Dedifferentiated amniotic fluid mesenchymal stem cell (primary cell): ENCODE measurements around the gene DCUN1D3.

Source experiments
- DNase-seq: peaks from one replicate; pipeline ENCODE4 v3.0.0-alpha.2; 2016; ENCODE audit errors: extremely low spot score

The DCUN1D3 gene

DNA sequence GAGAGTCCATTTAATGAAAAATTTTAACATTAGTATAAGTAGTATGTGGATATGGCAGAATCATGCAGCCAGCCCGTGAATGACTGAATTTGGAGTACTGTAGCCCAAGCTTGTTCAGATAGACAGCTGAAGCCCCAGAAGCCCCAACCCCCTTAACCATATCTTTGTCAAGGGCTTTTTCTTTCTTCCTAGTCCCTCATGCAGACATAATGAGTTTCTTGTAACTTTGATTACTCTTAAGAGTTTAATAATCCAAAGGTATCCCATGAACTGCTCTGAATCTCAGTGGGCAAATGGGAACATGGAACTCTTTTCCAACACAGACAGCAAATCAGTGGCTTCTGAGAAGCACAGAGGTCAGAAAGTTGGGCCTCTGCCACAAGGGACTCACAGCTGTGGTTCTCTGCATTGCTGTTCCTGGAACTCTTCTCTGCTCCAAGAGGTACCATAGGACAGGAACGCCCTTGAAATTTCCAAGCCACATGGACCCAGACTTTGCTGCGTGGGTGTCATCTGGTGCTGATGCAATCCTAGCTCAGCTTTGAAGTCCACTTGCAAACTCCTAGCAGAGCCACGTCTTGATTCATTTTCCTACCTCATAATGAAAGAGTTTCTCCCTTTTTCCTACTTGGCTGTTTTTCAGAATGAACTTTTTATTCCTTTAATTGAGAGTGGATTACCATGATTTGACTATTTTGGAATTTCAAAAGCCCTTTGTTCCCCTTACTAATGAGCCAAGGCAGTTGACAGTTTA, 18.5 kb upstream of the DCUN1D3 start:
- DNase-seq, result peak; percentile 50

GRCh38 chr16:20916942-20917341, 16.8 kb upstream of the DCUN1D3 start:
- no peak for DNase-seq

DNA sequence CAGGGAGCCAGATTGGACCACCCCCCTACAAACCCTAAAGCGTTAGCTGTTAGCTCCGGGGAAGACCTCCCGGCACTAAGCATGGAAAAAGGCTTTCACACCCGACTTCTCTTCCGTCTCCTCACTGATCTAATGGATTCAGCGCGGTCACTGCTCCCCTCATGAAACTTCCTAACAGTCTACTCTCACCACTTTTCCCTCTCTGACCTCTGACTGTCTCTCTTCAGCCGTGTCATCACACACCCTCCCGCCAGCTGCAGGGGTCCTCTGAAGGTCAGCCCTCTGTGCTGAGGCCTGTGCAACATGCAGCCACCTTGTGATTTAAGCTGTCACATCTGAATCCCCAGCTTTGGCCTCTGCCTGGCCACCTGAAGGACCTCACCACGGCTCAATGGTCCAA, 16.1 kb upstream of the DCUN1D3 start:
- DNase-seq, result no peak

- peak; percentile 17 for DNase-seq
These were observed 11.2 kb upstream of the DCUN1D3 start for GRCh38 chr16:20911361-20911760.

- peak; percentile 80 for DNase-seq
These were observed 10.7 kb upstream of the DCUN1D3 start for GRCh38 chr16:20910781-20911321.

DNA sequence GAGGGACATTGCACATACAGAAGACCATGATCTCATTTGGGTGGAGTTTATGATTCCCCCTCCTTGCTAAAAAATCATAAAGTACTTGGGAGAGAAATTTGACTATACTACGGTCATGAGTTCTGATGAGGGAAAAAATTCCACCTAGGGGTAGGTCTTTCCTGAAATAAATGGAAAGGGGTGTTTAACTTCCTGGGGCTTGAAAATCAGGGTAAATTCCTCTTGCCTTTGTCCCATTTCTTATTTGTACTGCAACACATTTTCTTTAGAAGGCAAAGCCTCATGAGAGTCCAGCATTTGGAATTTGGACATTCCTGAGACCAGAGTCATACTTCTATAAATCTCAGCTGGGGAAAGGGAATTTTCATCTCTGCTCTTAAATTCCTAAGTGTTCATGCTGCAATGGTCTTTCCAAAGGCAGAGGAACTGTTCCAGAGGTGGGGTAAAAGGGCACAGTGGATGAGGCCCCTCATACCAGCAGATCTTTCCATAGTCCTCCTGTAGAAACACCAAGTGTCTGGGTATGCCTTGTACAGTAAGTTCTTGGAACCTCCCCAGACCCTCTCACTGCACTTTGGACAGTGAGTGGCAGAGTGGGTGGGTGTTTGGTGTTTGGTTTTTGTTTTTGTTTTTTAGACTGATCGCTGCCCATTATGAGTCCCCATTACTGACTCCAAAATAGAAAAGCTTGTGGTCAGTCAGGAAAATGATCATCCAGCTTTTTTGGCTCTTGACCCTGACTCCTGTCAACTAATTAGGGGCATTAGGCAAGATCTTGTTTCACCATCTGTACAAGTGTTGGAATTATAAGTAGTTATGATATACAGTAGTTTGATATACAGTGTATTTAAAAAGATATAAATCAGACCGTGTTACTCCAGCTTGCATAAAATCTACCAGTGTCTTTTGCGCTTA, 6.4 kb upstream of the DCUN1D3 start:
- DNase-seq, result peak; percentile 91

- DNase-seq, result no peak
These were observed 5.4 kb upstream of the DCUN1D3 start for GRCh38 chr16:20905576-20905975.

DNA sequence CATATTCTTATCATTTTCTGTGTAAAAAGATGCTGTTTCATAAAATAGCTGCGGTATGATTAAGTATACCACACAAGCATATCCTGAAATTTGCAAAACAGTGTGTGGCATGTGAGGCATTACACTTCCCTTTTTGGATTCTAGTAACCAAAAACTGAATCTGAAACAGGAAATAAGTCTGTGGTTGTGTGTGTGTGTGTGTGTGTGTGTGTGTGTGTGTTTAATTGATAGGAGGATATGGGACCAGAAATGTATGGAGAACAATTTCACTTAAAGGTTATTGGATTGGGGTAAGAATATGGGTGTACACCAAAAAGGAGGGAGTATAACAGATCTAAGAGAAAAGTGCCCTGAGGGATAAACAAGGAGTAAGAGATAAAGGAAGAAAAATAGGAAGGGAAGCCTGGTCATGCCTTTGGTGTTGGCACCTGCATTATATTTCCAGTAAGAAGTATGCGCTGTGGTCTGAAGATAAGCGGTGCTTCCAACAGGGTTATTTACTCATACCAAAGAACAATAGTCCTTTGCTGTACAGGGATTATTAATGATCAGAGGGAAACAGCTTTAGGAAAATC, 4.4 kb upstream of the DCUN1D3 start:
- peak; percentile 16 for DNase-seq

GRCh38 chr16:20903899-20904506, 3.8 kb upstream of the DCUN1D3 start:
- DNase-seq, result no peak

GRCh38 chr16:20903116-20903898, 3.1 kb upstream of the DCUN1D3 start:
- DNase-seq, result no peak

DNA sequence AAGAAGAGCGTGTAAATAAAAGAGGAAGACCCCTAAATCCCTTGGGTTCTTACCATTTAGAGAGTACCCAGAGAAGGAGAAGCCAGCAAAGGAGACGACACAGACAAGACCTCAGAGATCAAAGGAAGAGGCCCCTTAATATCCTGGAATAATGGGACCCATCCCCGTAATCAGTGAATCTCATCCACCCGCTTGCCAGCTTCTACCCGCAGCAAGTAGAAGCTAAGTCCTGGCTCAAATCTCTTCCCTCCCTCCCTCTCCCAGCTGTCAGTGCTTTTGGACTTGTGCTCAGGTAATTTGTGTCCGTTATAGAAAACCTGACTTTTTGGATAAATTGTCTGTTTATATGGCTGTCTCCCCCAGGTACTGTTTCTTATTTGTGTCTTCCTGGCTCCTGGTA, 2.3 kb upstream of the DCUN1D3 start:
- DNase-seq, result no peak

DNA sequence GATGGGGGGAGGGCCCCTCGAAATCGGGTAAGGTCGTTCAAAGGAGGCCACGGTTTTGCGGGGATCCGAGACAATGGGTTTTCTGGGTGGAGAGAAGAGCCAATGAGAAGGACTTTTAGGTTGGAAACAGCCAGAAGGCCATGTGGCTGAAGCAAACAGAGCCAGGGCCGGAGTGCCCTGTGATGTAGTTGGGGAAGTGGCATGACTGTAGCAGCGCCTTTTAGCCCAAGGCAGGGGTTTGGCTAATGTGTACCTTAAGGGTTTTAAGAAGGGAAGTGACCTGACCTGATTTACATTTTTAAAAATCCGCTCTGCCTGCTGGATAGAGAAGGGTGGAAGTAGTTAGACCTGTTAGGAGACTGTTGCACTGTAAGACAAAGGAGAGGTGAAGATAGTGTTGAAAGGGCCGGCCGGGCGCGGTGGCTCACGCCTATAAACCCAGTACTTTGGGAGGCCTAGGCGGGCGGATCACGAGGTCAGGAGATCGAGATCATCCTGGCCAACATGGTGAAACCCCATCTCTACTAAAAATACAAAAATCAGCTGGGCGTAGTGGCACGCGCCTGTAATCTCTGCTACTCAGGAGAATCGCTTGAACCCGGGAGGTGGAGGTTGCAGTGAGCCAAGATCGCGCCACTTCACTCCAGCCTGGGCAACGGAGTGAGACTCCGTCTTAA, 1.4 kb upstream of the DCUN1D3 start:
- DNase-seq, result peak; percentile 59

DNA sequence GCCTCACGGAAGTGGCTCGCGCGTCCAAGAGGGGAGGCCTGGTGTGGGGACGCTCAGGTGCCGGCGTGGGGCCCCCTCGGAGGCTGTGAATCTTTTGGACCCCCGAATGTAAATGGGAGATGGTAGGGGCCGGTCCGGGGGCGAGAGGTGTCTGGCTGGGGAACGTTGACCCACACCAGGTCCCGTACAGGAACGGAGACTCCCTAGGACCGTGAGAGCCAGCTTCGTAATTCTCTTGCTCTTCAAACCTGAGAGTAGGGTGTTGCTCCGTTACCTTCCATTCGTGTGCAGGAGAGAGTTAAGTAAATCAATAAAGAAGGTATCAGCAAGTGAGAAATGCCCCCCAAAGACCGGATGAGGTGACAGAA, 894 bp upstream of the DCUN1D3 start:
- DNase-seq, result no peak

DNA sequence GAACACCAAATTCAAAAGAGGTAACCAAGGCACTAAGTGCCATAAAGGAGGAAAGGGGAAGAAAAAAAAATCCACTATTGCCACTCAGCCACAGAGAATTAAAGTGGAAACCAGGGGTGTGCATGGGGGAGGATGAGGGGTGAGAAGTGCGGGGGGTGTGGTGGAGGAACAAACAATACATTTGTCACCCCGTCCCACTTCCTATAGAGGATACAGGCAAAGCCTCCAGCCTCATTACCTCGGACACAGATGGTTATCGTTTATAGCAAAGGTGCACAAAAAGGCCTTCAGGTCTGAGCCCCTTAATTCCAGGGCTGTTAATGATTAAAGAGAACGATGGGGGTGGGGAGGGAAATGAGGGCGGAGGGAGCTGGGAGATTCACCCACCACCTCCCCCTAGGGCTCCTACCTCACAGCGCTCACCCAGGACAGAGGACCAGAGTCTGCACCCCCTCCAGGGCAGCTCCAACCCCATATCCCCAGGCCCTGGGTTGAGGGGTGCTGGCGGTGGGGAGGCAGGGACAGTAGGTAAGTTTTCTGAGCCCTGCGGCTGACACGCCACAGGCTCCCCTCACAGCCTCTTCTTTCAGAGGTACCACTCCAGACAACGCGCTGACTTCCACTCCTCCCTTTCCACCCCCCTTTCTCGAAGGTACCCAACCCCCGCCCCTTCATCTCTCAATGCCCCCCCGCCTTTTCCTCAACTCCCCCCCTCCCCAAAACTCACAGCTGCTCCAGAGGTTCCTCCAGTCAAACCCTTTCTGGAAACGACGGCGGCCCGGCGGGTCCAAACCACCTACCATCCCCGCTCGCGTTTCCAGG, 470 bp downstream of the DCUN1D3 start:
- no peak for DNase-seq

DNA sequence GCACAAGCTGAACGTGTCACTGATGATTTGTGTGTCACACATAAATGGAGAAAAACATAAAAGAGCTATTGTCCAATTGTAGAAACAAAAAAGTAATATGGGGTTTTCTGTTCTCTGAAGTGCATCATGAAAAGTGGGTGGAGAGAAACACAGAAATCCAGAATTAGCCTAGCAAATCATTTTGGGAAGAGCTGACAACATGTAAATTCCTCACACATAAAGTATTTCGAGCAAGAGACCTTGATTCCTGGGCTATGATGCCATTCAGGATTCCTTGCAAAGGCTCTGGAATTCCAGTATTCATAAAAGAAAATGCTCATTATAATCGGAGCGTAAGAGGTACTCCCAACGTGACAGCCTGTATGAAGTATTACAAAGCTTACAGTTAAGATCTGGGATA, 1.1 kb downstream of the DCUN1D3 start:
- DNase-seq, result peak; percentile 85

DNA sequence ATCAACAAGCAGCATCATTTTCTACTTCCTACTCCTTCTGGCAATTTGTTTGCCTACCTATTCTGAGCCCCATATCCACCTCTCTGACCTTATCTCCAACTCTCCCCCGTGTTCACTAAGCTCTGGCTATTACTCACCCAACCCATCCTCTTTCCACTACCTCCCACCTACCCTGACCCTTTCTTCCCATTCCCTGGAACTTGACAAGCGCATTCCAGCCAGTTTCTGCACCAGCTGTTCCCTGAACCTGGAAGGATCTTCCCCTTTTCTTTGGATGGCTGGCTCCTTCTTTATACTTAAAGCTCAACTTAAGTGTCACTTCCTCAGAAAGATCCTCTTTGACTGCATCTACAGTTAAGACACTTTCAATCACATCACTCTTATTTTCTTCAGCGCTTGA, 2.2 kb downstream of the DCUN1D3 start:
- no peak for DNase-seq

DNA sequence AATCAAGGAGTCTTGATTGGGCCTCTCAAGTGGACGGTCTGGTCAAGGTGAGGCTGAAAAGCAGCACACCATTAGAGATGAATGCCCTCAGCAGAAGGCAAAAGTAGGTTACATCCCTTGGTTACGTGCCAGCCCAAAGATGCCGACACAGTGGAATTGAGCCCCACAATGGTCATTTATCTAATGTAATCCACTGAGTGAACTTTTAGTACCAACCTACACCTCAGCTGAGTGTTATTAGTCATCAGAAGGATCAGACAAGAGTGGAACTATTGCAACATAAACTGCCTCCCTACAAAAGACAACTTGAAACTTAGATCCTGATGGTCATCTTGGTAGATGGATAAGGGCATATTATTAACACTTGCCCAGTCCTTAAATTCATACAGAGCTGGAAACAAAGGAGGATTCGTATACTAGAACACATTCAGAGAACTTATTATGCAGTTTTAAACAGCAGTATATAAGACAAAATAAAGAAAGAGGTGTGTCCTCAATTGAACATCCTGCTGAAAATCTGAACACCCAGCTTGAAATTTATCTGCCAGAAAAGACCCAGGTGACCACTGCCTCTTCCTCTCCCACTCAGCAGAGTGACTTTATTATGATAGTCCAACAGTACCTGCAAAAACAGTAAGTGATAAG, 2.8 kb downstream of the DCUN1D3 start:
- DNase-seq, result no peak

DNA sequence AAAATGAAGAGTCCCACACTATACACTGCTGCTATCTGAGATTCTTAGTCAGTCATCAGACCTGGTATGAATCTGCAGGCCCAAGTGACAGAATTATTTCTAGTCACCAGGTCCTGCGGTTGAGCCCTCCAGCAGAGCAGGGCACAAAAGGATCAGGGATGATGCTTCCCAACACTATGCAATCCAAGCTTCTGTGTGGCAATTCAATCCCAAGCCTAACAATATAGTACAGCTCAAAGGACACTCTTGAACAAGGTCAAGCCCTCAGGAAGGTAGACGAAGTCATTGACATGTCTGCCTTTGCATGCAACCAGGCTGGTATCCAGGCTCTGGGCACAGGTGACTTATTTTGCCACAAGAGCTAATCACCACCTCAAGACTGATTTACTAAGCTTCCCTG, 5.8 kb downstream of the DCUN1D3 start:
- no peak for DNase-seq

GRCh38 chr16:20889625-20890275, 10.4 kb downstream of the DCUN1D3 start:
- DNase-seq, result no peak
